GM06990 (cell line): ENCODE results near the gene CDC25A.
A peak's percentile ranks its signal among the peaks of the same experiment; 100 is the strongest.

Experiments used
- DNase-seq: peaks from one replicate; pipeline ENCODE4 v3.0.0-alpha.2; 2011; ENCODE audit not compliant: insufficient read length; ENCODE audit errors: extremely low read depth
- H3K27me3 ChIP-seq: replicated peaks from 2 replicates; pipeline ENCODE4 v1.6.0; 2011; ENCODE audit warnings: low read length; ENCODE audit not compliant: control insufficient read depth, insufficient read depth
- H3K36me3 ChIP-seq: 2 replicates; pipeline ENCODE4 v1.5.1; 2011; ENCODE audit warnings: low read length; ENCODE audit not compliant: control insufficient read depth, insufficient read depth
- H3K4me3 ChIP-seq: replicated peaks from 2 replicates; pipeline ENCODE4 v1.5.1; 2011; ENCODE audit warnings: low read depth, mild to moderate bottlenecking, control low read depth, low read length
- CTCF ChIP-seq: IDR thresholded peaks from 2 replicates; pipeline ENCODE4 v1.5.1; 2011; ENCODE audit warnings: low read length, control low read depth, mild to moderate bottlenecking, inconsistent platforms; ENCODE audit not compliant: insufficient read depth, poor library complexity, severe bottlenecking

CDC25A gene

GRCh38 chr3:48226939-48227338 is 38.7 kb upstream of the CDC25A start:
- Histone ChIP-seq H3K27me3 (no peaks in the 10 kb centered on the region), H3K4me3 (no peak overlapping the region), H3K36me3 (no peaks in the 10 kb centered on the region)
- DNase-seq: no peak
- TF ChIP-seq CTCF: no peak

- no peak overlapping the region for H3K4me3 ChIP-seq
- H3K27me3 ChIP-seq: no peaks in the 10 kb centered on the region
- TF ChIP-seq CTCF: no peak
- no peak for DNase-seq
- no peaks in the 10 kb centered on the region for H3K36me3 ChIP-seq
Measured at GRCh38 chr3:48225587-48225986, 37.4 kb upstream of the CDC25A start.

DNA sequence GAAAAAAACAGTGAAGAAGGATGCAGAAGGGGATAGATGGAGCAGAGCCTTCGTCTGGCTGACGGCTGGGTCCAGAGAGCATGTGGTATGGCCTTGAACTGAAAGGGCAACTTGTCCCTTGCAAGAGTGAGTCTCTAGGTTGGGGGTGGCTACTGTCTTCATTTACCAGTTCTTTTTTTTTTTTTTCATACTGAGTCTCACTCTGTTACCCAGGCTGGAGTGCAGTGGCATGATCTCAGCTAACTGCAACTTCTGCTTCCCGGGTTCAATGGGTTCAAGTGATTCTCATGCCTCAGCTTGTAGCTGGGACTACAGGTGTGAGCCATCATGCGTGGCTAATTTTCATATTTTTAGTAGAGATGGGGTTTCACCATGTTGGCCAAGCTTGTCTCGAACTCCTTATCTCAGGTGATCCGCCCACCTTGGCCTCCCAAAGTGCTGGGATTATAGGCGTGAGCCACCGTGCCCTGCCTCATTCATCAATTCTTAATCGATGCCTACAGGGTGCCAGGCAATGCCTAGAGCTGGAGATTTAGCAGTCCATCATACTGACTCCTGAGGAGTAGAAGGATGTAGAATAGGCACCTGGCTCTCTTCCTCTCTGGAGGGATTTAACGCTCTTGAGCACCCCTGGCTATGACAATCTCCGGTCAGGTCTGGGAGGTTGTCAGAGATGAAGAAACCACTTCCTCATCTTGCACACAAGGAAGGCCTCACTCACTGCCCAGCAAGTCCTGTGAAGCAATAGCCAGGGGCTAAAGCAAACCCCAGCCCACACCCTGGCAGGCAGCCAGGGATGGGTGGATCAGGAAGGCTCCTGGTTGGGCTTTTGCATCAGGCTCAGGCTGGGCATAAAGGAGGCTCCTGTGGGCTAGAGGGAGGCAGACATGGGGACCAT is 34.6 kb upstream of the CDC25A start, which contains the start of gene CAMP:
TSS of gene CAMP (plus strand) at position 880 of the 898 bp plus-strand sequence. CDS start at position 897, 17 bp downstream.
- TF ChIP-seq CTCF: no peak
- H3K36me3 ChIP-seq: no peaks in the 10 kb centered on the region
- DNase-seq: peak; percentile 78
- no peak within 1 kb of the TSS for H3K4me3 ChIP-seq
- H3K27me3 ChIP-seq: no peaks in the 10 kb centered on the region

GRCh38 chr3:48220746-48221145 is 32.5 kb upstream of the CDC25A start:
- Histone ChIP-seq H3K27me3 (no peaks in the 10 kb centered on the region), H3K4me3 (no peak overlapping the region), H3K36me3 (no peaks in the 10 kb centered on the region)
- no peak for DNase-seq
- TF ChIP-seq CTCF: no peak

- Histone ChIP-seq H3K4me3 (no peak overlapping the region), H3K36me3 (no peaks in the 10 kb centered on the region), H3K27me3 (no peaks in the 10 kb centered on the region)
- no peak for TF ChIP-seq CTCF
- DNase-seq: no peak
Measured at GRCh38 chr3:48219543-48219942, 31.3 kb upstream of the CDC25A start.

DNA sequence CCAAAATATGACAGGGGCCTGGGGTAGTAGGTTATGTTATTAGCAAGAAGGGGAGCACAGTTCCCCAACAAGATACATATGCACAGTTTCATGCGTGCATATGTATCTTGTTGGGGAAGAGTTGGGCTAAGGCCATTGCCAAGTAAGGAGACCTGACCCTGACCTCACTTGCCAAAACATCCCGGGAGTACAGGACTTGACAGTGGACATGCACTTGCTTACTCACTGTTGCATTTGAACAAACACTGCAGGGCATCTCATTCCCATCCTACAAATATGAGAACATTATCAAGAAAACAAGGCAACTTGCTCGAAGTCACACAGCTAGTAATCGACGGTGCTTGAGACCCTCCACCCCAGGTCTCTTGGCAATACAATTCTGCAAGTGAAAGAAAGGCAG is 30.3 kb upstream of the CDC25A start:
- TF ChIP-seq CTCF: no peak
- Histone ChIP-seq H3K4me3 (no peak overlapping the region), H3K36me3 (no peaks in the 10 kb centered on the region), H3K27me3 (no peaks in the 10 kb centered on the region)
- DNase-seq: no peak
